Ectodermal cell (in vitro differentiated cells): ENCODE results near the gene CDRT15L2.
"Not testable (repeated sequence)": the region's sequence is repeated elsewhere in the genome, so short reads cannot be mapped to it uniquely, and the experiment has no call there.

Source experiments
- H3K27ac ChIP-seq: 2 replicates; pipeline ENCODE4 v1.7.0; 2013; ENCODE audit warnings: mild to moderate bottlenecking, low read depth, low read length; ENCODE audit not compliant: insufficient read depth, poor library complexity, severe bottlenecking
- H3K27me3 ChIP-seq: 2 replicates; pipeline ENCODE4 v1.7.0; 2013; ENCODE audit warnings: mild to moderate bottlenecking, low read length; ENCODE audit not compliant: insufficient read depth, control insufficient read depth, poor library complexity, severe bottlenecking
- H3K36me3 ChIP-seq: one replicate; pipeline ENCODE4 v1.7.0; 2013; ENCODE audit warnings: low read length; ENCODE audit not compliant: control insufficient read depth, insufficient read depth
- H3K4me1 ChIP-seq: one replicate; pipeline ENCODE4 v1.7.0; 2013; ENCODE audit warnings: low read length; ENCODE audit not compliant: control insufficient read depth, insufficient read depth
- H3K4me3 ChIP-seq: 2 replicates; pipeline ENCODE4 v1.7.0; 2013; ENCODE audit warnings: low read depth, low read length, control low read depth; ENCODE audit not compliant: insufficient read depth
- H3K9me3 ChIP-seq: 2 replicates; pipeline ENCODE4 v1.7.0; 2013; ENCODE audit warnings: mild to moderate bottlenecking, low read length, moderate library complexity; ENCODE audit not compliant: control insufficient read depth
- WGBS, 2 experiments: methylation state at CpG; one replicate each; pipeline ENCODE4 v1.1.7; 2013; ENCODE audit warnings: missing lambda C conversion rate in 2 of 2; 5-methylcytosine and 5-hydroxymethylcytosine counted together

Gene CDRT15L2

GRCh38 chr17:20573216-20573615, 6.3 kb upstream of the CDRT15L2 start:
- H3K4me1 ChIP-seq, H3K27ac ChIP-seq, H3K4me3 ChIP-seq, H3K36me3 ChIP-seq, H3K9me3 ChIP-seq, H3K27me3 ChIP-seq: not testable (repeated sequence)
- 94 to 97% methylated on average over 5 to 7 of the region's 8 CpGs for WGBS, 2 experiments

GRCh38 chr17:20575071-20575470, 4.5 kb upstream of the CDRT15L2 start:
- not testable (repeated sequence) for H3K9me3 ChIP-seq, H3K4me1 ChIP-seq, H3K4me3 ChIP-seq, H3K36me3 ChIP-seq, H3K27ac ChIP-seq, H3K27me3 ChIP-seq
- 90% methylated on average over 1 of the region's 2 CpGs; no CpG with 5 or more reads in 1 of the 2 experiments for WGBS, 2 experiments

- not testable (repeated sequence) for H3K4me3 ChIP-seq, H3K4me1 ChIP-seq, H3K27ac ChIP-seq, H3K36me3 ChIP-seq, H3K27me3 ChIP-seq, H3K9me3 ChIP-seq
- 95 to 96% methylated on average over 7 to 8 of the region's 14 CpGs for WGBS, 2 experiments
These were observed 4.5 kb downstream of the CDRT15L2 start for GRCh38 chr17:20583891-20584577.

- not testable (repeated sequence) for H3K27me3 ChIP-seq, H3K9me3 ChIP-seq, H3K36me3 ChIP-seq, H3K27ac ChIP-seq, H3K4me1 ChIP-seq
- 4 to 5% methylated on average over 65 to 69 of the region's 69 CpGs for WGBS, 2 experiments
- peak overlapping the region; percentile 37 for H3K4me3 ChIP-seq
These were observed 9.4 kb downstream of the CDRT15L2 start for GRCh38 chr17:20588744-20589453.

GRCh38 chr17:20589454-20589810, 9.9 kb downstream of the CDRT15L2 start:
- H3K4me3 ChIP-seq = peak overlapping the region; percentile 37
- not testable (repeated sequence) for H3K27me3 ChIP-seq, H3K4me1 ChIP-seq, H3K9me3 ChIP-seq, H3K27ac ChIP-seq, H3K36me3 ChIP-seq
- 88 to 93% methylated on average over 17 of the region's 17 CpGs for WGBS, 2 experiments

GRCh38 chr17:20591040-20591439, 11.5 kb downstream of the CDRT15L2 start:
- not testable (repeated sequence) for H3K9me3 ChIP-seq, H3K36me3 ChIP-seq, H3K4me1 ChIP-seq, H3K27ac ChIP-seq, H3K27me3 ChIP-seq, H3K4me3 ChIP-seq
- 93 to 100% methylated on average over 1 to 2 of the region's 4 CpGs for WGBS, 2 experiments

GRCh38 chr17:20605568-20605967, 26.0 kb downstream of the CDRT15L2 start:
- WGBS, 2 experiments = 75 to 96% methylated on average over 1 of the region's 1 CpG
- not testable (repeated sequence) for H3K27ac ChIP-seq, H3K27me3 ChIP-seq, H3K36me3 ChIP-seq, H3K4me3 ChIP-seq, H3K9me3 ChIP-seq, H3K4me1 ChIP-seq

GRCh38 chr17:20609490-20609889, 30.0 kb downstream of the CDRT15L2 start:
- WGBS, 2 experiments = no CpG with 5 or more reads among the region's 3 CpGs
- not testable (repeated sequence) for H3K9me3 ChIP-seq, H3K27me3 ChIP-seq

GRCh38 chr17:20611309-20611708, 31.8 kb downstream of the CDRT15L2 start:
- 88% methylated on average over 8 of the region's 8 CpGs for WGBS, 2 experiments
- no peaks in the 10 kb centered on the region for H3K27me3 ChIP-seq

More at GRCh38 chr17:20609490-20609889, 30.0 kb downstream of the CDRT15L2 start:
- not testable (repeated sequence) for H3K27ac ChIP-seq, H3K4me1 ChIP-seq, H3K36me3 ChIP-seq, H3K4me3 ChIP-seq

GRCh38 chr17:20612635-20613034, 33.1 kb downstream of the CDRT15L2 start:
- Histone ChIP-seq H3K9me3 (no peaks in the 10 kb centered on the region), H3K27ac (no peak overlapping the region), H3K4me1 (no peaks in the 10 kb centered on the region), H3K36me3 (no peaks in the 10 kb centered on the region), H3K4me3 (no peak overlapping the region), H3K27me3 (no peaks in the 10 kb centered on the region)
- WGBS, 2 experiments = 96% methylated on average over 16 of the region's 16 CpGs

More at GRCh38 chr17:20611309-20611708, 31.8 kb downstream of the CDRT15L2 start:
- H3K4me1 ChIP-seq = no peaks in the 10 kb centered on the region
- no peak overlapping the region for H3K4me3 ChIP-seq
- no peaks in the 10 kb centered on the region for H3K36me3 ChIP-seq
- no peaks in the 10 kb centered on the region for H3K9me3 ChIP-seq
- no peak overlapping the region for H3K27ac ChIP-seq
